SW 1271 (cell line): ENCODE results near the gene LGR4.

ENCODE experiments used
- DNase-seq, 2 experiments: peaks; one replicate each; lab custom pipeline; 2025; lab: John Stamatoyannopoulos, UW

LGR4 gene

DNA sequence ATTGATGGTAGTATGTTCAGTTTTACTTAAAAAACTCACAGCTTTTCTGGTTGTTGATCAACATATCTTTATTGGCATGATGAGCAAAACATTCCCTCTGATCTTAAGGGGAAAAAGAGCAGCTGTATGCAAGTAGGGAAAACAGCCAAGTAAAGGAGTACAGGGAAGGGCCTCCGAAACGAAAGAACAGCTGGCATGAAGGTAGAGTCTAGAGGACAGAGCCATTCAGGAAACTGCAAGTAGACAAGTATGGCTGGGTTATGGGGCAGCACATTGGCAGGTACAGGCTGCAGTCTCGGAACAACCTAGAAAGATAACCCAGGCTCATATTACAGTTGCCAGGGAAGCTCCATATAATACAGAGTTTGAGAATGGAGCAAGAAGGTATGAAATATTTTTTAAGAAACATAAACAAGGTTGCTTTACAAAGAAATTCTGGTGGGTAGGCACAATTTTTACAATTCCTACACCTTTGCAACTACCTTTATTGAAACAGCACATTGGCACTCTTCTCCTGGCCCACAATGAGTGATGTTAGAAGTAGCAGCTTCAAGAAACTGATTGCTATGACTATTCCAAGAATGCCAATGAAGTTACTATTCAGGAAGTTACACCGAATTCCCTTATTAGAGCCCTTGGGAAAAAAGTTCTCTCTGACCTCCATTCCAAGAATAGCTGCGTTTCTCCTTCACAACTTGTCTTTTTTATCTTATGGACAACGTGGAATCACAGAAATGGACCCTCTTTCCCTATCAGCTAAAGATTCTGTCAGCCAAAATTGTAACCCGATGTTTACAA, 45.2 kb downstream of the LGR4 start:
- no peak for DNase-seq

DNA sequence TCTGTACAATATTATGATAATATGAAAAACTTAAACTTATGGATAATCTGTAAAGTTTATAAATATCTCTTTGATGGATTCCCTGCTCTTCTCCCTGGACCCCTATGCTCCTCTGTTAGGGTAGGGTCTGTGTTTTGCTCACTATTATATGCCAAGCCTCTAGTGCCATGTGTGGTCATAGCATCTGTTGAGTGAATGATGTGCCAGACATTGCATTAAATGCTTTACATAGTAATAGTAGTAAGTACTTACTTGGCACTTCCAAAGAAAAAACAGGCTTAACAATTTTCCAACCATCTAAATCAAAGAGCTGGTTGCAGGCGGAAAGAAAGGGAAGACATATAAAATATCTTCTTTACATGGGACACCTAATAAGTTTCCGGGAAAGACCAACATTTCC, 46.8 kb downstream of the LGR4 start:
- no peak for DNase-seq

DNA sequence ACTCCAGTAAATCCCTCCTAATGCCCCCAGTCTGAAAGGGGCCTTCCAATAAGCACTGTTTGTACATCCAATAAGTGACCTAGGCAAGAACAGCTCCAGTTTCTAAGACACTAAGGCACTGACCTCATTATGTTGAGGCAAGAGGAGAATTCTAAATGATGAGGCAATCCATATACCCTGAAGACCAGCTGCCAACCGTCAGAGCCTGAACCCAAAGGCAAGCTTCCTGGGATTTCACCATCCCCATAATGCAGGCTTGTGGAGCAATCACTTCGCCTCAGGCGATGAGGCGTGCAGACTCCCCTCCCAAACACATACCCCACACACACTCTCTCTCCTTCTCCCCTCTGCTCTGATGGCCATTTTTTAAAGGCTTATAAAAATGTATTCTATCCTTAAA, 49.5 kb downstream of the LGR4 start:
- no peak for DNase-seq

DNA sequence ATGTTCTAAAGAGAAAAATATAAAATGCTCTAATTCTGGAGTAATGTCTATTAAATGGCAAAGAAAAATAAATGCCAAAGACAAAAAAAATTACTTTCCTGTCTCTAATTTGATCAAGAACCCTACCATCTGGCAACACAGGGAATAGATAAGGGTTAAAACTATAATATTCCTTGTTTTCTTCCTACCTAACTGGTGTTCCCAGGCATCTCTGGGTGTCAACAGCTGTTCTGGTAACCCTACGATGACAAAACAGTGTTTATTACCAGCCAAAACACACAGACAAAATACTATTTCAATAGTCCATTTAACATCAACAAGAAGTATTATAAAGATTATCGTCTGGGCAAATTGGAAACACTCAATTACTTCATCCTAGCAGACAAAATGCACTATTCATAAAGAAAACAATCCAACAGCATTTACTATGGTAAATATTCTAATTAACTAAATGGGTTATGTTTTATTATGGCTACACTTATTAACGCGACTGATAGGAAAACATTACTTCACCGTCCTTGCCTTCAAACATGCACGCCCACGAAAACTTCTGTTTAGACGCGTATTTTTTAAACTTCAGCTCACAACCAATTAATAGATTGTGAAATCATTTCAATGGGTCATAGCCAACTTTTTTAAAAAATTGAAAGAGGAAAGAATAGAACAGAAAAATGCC, 50.6 kb downstream of the LGR4 start:
- no peak for DNase-seq

DNA sequence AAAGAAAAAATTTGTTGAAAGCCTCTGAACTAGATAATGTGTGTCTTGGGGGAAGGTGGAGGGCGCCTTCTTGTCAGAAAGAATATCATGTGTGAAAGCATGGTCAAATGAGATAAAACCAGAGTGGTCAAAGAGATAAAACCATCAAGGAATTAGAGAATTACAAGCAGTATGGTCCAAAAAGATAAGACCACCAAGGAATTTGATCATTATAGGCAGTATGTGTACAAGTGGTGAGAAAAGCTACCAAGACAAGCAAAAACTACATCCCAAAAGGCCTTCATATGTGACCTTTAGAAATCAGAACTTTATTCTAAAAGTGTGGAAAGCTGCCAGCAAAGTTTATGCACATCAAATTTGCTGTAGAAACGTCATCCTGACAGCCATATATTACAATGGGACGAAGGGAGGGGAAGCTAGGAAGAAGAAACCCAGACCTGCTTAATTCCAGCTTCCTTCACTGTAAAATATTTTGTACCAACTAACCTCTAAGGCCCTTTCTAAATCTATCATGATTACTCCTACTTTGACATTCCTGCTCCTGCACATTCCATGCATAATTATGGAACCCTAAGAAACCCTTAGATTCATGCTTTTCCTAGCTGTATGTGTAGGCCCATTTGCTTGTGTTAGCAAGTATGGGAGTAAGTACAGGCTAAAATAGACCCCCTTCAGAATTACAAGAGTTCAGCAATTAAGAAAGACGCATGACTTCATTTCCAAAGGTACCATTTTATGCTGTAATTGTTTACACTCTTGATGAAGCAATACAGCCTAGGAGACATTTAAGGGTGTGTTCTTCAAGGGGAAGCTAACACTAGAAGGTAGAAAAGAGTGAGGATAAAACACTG, 51.6 kb downstream of the LGR4 start:
- no peak for DNase-seq

- no peak for DNase-seq
These were observed 52.4 kb downstream of the LGR4 start for GRCh38 chr11:27420217-27420616.

- no peak for DNase-seq
These were observed 54.2 kb downstream of the LGR4 start for GRCh38 chr11:27418356-27418755.

DNA sequence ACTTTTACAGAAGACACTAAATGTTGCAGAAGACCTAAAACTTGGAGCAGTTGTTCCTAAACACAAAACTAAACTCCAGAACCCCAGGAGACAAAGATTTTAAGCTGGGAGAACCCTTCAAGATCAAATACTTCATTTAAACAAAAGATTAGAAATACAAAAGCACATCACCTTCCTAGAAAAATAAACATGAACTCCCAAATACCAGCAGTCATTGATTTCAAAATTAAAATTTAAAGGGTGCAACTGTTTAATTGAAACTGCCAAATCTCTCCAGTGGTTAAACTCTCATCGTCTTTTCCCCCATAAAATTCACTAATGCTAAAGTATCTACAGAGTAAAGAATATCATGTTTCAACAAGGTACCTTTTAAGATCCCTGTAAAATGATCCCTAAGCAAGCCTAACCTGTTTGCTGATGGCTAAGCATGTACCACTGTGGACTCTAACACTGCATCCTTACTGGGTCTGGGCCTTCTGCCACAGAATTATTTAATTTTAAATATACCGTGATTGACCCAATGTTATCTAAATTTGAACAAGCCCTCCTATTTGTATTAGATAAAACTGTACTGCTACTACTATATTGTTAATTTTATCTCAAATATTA, 55.9 kb downstream of the LGR4 start:
- no peak for DNase-seq

DNA sequence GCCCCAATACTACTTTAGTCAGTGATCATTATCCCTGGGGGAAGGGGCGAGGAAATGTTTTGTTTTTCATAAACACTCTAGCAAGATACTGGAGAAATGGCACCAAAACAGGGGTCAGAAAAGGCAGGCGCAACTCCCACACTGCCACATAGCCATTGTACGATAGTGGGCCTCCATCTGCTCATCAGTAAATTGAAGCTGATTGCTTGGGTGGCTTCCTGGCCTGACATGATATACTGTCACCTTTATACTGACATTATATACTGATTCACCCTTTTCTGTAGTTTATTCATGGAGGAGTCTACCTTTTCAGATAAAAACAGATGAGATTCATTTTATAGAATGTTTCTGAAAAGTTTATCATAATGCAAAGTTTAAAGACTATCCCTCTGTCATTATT, 57.9 kb downstream of the LGR4 start:
- no peak for DNase-seq

GRCh38 chr11:27413218-27413617, 59.4 kb downstream of the LGR4 start:
- DNase-seq, result no peak

GRCh38 chr11:27412192-27412691, 60.3 kb downstream of the LGR4 start:
- DNase-seq, result no peak

GRCh38 chr11:27411328-27411727, 61.3 kb downstream of the LGR4 start:
- DNase-seq, result no peak

DNA sequence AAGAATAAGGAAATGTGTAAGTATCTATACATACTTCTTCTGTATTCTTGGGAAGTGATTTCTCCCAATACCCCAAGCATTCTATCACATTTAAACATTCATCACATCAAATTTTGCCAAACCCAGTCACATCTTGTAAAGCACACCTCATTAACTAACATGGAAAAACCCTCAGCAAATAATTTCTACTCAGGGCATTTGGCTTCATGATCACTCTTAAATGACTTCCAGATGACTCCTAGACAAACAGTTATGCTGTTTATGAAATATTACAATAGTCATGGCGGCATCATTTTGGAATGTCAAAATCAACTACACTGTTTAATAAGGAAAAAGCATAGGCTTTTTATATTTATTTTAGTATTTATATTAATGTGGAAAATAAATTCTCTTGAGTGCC, 62.3 kb downstream of the LGR4 start:
- DNase-seq, result no peak

GRCh38 chr11:27409742-27410141, 62.8 kb downstream of the LGR4 start:
- DNase-seq, result no peak

DNA sequence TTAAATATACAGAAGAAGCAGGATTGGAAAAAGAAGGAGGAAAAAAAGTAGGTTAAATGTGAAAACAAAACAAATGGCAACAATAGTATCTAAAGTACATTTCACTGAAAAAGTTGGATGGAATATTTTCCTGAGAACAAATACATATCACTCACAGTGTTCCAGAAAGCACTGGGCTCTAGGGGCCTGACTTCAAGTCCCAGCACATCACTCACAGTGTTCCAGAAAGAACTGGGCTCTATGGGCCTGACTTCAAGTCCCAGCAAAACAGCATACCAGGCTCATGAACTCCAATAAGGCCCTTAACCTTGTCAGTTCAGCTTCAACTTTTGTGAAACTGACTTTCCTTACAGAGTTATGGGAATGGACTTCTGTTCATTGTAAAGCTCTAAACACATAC, 63.5 kb downstream of the LGR4 start:
- DNase-seq, result no peak

- no peak for DNase-seq
These were observed 64.3 kb downstream of the LGR4 start for GRCh38 chr11:27408246-27408800.

GRCh38 chr11:27406498-27407354, 65.9 kb downstream of the LGR4 start:
- DNase-seq, result no peak

DNA sequence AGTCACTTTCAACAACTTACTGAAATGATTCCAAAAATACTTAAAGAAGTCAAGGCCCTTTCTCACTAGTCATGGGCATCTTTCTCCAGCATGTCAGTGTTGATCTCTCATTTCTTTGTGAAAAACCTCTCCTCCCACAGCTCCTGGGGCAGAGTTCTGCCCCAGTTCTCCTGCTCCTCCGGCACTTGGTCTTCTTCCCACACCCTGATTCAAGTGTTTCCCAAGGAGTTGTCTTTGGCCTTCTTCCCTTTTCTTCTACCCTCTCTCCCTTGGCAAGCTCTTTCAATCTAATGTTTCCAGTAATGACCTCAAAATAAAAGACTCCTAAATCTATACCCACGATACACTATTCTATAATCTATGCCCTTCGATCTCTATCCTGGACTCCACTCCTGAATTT, 67.5 kb downstream of the LGR4 start:
- DNase-seq, result no peak

- no peak for DNase-seq
These were observed 68.2 kb downstream of the LGR4 start for GRCh38 chr11:27404427-27404826.

DNA sequence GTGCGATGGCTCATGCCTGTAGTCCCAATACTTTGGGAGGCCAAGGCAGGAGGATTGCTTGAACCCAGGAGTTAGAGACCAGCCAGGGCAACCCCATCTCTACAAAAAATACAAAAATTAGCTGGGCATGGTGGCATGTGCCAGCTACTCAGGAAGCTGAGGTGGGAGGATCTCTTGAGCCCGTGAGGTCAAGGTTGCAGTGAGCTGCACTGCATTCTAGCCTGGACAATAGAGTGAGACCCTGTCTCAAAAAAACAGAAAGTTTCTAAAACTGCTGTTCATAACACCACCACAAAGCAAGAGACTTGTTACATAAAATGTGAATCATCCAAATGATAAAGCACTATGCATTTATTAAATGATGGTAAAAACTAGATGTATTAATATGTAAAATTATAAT, 69.4 kb downstream of the LGR4 start:
- DNase-seq, result no peak

- no peak for DNase-seq
These were observed 70.1 kb downstream of the LGR4 start for GRCh38 chr11:27402450-27402849.
